ENCODE measurements around the gene PCBP3.

DNA sequence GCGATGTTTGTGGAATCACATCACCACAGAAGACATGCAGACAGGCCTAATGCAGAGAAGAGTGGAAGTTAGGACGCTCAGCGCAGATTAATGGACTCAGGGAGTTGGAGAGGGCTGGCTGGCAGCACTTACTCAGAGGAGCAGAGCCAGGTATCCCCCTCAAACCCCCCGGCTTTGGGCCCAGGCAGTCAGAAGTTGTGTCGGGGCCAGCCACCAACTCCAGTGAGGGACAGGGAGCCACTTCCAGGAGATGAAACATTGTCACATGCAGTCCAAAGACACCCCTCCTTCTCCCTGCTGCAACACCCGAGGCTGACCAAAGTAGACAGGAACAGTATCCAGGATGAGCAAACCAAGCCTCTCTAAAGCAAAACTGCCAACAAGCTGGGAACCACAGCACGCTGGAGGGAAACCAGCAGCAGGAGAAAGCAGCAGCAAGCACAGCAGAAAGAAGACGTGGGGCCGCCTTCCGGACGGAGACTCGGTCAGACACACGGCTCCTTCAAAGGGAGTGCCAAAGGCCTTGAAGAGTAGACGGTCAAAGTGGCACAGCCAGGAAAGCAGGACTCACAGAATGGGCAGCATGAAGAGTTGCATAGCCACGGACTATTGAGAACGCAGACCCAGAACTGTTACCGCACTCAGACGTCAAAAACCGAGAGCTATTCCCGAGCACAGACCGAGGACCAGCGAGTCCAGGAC, 149.3 kb downstream of the PCBP3 start:
- TF ChIP-seq EZH2 (IDR thresholded peaks at IDR 0.05) (no peak), CTCF (IDR thresholded peaks at IDR 0.05) (no peak)
